Astrocyte of the cerebellum (primary cell): ENCODE results near the gene CXCL5.
A peak's percentile ranks its signal among the peaks of the same experiment; 100 is the strongest.

Experiments used
- DNase-seq: peaks from one replicate; pipeline ENCODE4 v3.0.0-alpha.2; 2011; ENCODE audit warnings: low read depth
- H3K4me3 ChIP-seq: 2 replicates; pipeline ENCODE4 v1.5.1; 2011; ENCODE audit warnings: mild to moderate bottlenecking, low read depth, low read length, moderate library complexity
- CTCF ChIP-seq: IDR thresholded peaks from 2 replicates; pipeline ENCODE4 v1.5.1; 2012; ENCODE audit warnings: low read length, low read depth, moderate library complexity, mild to moderate bottlenecking; ENCODE audit errors: missing control alignments
- in situ Hi-C: cut with HindIII; loops from 2 replicates; pipeline ENCODE4 v1.10.0; 2017; ENCODE audit warnings: low sequenced_read_pairs

The CXCL5 gene

GRCh38 chr4:73998040-73999011, at the start of gene CXCL5:
CXCL5 (minus strand) TSS chr4:73998677; CDS start chr4:73998581, 96 bp downstream.
- DNase-seq = no peak
- H3K4me3 ChIP-seq = peak within 1 kb of the TSS; percentile 41
- in situ Hi-C loops = no loop called here
- peak; percentile 35 for TF ChIP-seq CTCF

GRCh38 chr4:74047152-74047551, 48.7 kb upstream of the CXCL5 start:
- DNase-seq = no peak
- H3K4me3 ChIP-seq = no peak overlapping the region
- in situ Hi-C loops = no loop called here
- no peak for TF ChIP-seq CTCF

GRCh38 chr4:74045772-74046171, 47.3 kb upstream of the CXCL5 start:
- no peak for TF ChIP-seq CTCF
- DNase-seq = no peak
- H3K4me3 ChIP-seq = no peak overlapping the region
- in situ Hi-C loops = no loop called here

GRCh38 chr4:74045247-74045646, 46.8 kb upstream of the CXCL5 start:
- no peak for DNase-seq
- in situ Hi-C loops = no loop called here
- no peak overlapping the region for H3K4me3 ChIP-seq
- no peak for TF ChIP-seq CTCF

GRCh38 chr4:74044677-74045076, 46.2 kb upstream of the CXCL5 start:
- no peak for DNase-seq
- no peak overlapping the region for H3K4me3 ChIP-seq
- in situ Hi-C loops = no loop called here
- no peak for TF ChIP-seq CTCF

GRCh38 chr4:74042681-74043080, 44.2 kb upstream of the CXCL5 start:
- no peak for DNase-seq
- H3K4me3 ChIP-seq = no peak overlapping the region
- in situ Hi-C loops = no loop called here

More at GRCh38 chr4:74042681-74043080, 44.2 kb upstream of the CXCL5 start:
- TF ChIP-seq CTCF = no peak
